Left ventricle myocardium inferior (tissue), 1 donor: ENCODE measurements around the gene NKX2-2. TPM values are rescaled to one million over a fixed set of nuclear protein-coding genes. Genes with fewer than 3 reads are reported as not detected.

Experiments
- DNase-seq: peaks from one replicate; pipeline ENCODE4 v3.0.0-alpha.2; 2020
- H3K27ac ChIP-seq: fragments of 200-600 bp; replicated peaks from 2 replicates; pipeline ENCODE4 v1.8.0; 2021
- H3K27me3 ChIP-seq: fragments of 200-600 bp; 2 replicates; pipeline ENCODE4 v1.8.0; 2021; ENCODE audit warnings: low read depth
- H3K36me3 ChIP-seq: fragments of 200-600 bp; 2 replicates; pipeline ENCODE4 v1.8.0; 2021
- H3K4me1 ChIP-seq: fragments of 200-600 bp; 2 replicates; pipeline ENCODE4 v1.8.0; 2021
- H3K4me3 ChIP-seq: fragments of 200-600 bp; 2 replicates; pipeline ENCODE4 v1.8.0; 2021; ENCODE audit warnings: mild to moderate bottlenecking, moderate library complexity
- H3K9me3 ChIP-seq: fragments of 200-600 bp; replicated peaks from 2 replicates; pipeline ENCODE4 v1.8.0; 2021
- intact Hi-C: fragments of 100-400 bp; cut with micrococcal nuclease; formaldehyde crosslinking; loops from one replicate; pipeline ENCODE4 v1.11.0; 2022
- total RNA-seq: library from RNA; stranded (reverse); fragmentation: NEBNext Ultra II Directional; extraction: Animal tissue kit (Norgen Biotek cat#: 25700); gene quantifications from one replicate; pipeline ENCODE4 v1.2.1, GENCODE V29; 2021
- TF ChIP-seq, protein P1 (sequence below): fragments of 200-600 bp; IDR thresholded peaks from 2 replicates; pipeline ENCODE4 v1.8.0; 2021; ENCODE audit warnings: antibody characterized with exemption, mild to moderate bottlenecking, borderline replicate concordance
- donor health status: DM: no; HTN: yes; CAD: no; lungs with severe emphysema.

NKX2-2 gene
- total RNA-seq, 1 donor from 2014 or later: not detected

DNA sequence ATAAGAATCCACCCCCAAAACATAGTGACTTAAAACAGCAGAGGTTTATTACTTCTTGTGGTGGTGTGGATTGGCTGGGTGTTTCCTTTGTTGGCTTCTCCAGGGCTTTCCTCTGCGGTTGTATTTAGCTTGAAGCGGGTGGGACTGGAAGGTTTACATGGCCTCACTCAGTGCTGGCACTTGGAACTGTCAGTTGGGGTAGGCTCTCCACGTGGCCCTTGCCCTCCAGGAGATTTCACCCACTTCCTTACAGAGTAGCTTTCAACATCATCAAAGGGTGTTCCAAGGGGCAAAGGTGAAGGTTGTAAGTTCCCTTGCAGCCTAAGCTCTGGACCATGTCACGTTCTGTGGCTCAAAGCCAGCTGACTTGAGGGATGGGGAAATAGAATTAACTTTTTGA is 32.5 kb upstream of the NKX2-2 start:
- peaks cover 84% of the 10 kb centered on the region for H3K27me3 ChIP-seq
- TF ChIP-seq, protein P1, sequence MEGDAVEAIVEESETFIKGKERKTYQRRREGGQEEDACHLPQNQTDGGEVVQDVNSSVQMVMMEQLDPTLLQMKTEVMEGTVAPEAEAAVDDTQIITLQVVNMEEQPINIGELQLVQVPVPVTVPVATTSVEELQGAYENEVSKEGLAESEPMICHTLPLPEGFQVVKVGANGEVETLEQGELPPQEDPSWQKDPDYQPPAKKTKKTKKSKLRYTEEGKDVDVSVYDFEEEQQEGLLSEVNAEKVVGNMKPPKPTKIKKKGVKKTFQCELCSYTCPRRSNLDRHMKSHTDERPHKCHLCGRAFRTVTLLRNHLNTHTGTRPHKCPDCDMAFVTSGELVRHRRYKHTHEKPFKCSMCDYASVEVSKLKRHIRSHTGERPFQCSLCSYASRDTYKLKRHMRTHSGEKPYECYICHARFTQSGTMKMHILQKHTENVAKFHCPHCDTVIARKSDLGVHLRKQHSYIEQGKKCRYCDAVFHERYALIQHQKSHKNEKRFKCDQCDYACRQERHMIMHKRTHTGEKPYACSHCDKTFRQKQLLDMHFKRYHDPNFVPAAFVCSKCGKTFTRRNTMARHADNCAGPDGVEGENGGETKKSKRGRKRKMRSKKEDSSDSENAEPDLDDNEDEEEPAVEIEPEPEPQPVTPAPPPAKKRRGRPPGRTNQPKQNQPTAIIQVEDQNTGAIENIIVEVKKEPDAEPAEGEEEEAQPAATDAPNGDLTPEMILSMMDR: no peak
- no peak overlapping the region for H3K4me3 ChIP-seq
- no peak for DNase-seq
- H3K4me1 ChIP-seq: no peaks in the 10 kb centered on the region
- intact Hi-C loops: no loop called here
- H3K36me3 ChIP-seq: no peaks in the 10 kb centered on the region
- H3K9me3 ChIP-seq: no peaks in the 10 kb centered on the region
- no peak overlapping the region for H3K27ac ChIP-seq

DNA sequence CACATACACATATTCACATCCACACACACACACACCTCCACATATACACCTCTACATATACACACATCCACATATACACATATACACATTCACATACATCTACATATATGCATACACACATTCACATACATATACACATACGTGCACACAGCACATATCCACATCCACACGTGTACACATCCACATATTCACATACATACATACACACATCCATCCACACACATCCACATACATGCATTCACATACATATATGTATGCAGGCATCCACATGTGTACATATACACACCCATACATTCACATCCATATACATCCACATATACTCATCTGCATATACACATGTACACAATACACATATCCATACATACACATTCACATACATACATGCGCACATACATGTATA is 25.6 kb upstream of the NKX2-2 start:
- H3K27ac ChIP-seq: no peak overlapping the region
- H3K4me1 ChIP-seq: no peaks in the 10 kb centered on the region
- H3K4me3 ChIP-seq: no peak overlapping the region
- no peaks in the 10 kb centered on the region for H3K9me3 ChIP-seq
- TF ChIP-seq, protein P1: no peak
- intact Hi-C loops: no loop called here
- no peak for DNase-seq
- peaks cover 90% of the 10 kb centered on the region for H3K27me3 ChIP-seq
- H3K36me3 ChIP-seq: no peaks in the 10 kb centered on the region

DNA sequence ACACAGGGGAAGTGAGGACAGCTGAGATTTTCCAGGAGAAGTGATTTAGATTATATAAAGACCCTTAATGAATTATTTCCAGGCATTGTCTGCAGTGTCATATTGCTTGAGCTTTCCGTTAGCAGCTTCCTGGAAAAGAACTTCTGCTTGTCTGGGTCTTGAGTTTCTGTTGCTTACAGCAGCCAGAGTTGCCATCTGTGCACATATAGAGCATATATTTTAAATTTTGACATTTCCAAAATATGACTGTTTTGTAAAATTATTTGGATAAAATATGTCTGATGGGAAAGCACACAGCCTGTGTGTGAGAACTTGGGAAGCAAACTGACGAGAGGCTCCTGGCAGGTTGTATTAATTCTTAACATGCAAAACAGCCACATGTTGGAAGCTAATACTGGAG is 21.0 kb upstream of the NKX2-2 start:
- TF ChIP-seq, protein P1: no peak
- Histone ChIP-seq H3K36me3 (no peaks in the 10 kb centered on the region), H3K27me3 (peaks cover 95% of the 10 kb centered on the region), H3K4me3 (no peak overlapping the region), H3K4me1 (no peaks in the 10 kb centered on the region), H3K27ac (no peak overlapping the region), H3K9me3 (peaks cover 3% of the 10 kb centered on the region)
- no peak for DNase-seq
- intact Hi-C loops: no loop called here

DNA sequence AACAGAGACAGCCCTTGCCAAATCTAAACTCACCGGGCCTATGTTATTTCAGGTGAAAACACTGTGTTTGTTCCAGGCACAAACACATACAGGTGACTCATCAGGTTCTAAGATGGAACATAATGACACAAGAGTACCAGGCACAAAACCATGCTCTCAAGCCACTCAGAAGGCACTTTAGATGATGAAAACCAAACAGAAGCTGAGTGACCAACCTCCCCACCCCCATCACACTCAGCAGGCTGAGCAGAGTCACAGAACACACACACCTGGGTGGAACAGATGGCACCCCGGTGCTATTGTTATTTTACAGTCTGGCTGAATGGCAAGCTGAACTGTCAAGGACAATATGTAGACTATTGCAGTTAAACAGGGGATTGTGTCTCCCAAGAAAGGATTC is 20.6 kb upstream of the NKX2-2 start:
- Histone ChIP-seq H3K9me3 (peaks cover 3% of the 10 kb centered on the region), H3K4me3 (no peak overlapping the region), H3K4me1 (no peaks in the 10 kb centered on the region), H3K27ac (no peak overlapping the region), H3K36me3 (no peaks in the 10 kb centered on the region), H3K27me3 (peaks cover 95% of the 10 kb centered on the region)
- no peak for DNase-seq
- TF ChIP-seq, protein P1: no peak
- intact Hi-C loops: no loop called here

DNA sequence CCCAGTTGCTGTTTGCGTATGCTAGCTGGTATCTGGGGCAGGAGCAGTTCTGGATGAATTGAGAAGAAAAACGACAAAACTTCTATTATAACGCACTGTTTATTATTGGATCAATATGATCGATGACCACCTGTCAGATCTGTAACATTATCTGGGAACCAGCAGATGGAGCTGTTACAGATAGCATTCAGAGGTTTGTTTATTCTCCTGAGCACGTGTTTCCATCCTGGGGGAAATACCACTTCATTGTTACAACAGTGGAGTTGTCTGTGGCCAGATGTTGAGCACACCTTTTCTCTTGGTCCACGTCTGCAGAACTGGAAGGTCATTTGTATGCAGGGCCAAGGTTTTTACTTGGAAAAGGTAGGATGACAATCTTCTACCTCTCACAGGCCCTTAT is 16.0 kb upstream of the NKX2-2 start:
- Histone ChIP-seq H3K27me3 (peaks cover 98% of the 10 kb centered on the region), H3K4me3 (no peak overlapping the region), H3K36me3 (no peaks in the 10 kb centered on the region), H3K4me1 (no peaks in the 10 kb centered on the region), H3K27ac (no peak overlapping the region), H3K9me3 (peaks cover 3% of the 10 kb centered on the region)
- no peak for DNase-seq
- TF ChIP-seq, protein P1: no peak
- intact Hi-C loops: no loop called here

DNA sequence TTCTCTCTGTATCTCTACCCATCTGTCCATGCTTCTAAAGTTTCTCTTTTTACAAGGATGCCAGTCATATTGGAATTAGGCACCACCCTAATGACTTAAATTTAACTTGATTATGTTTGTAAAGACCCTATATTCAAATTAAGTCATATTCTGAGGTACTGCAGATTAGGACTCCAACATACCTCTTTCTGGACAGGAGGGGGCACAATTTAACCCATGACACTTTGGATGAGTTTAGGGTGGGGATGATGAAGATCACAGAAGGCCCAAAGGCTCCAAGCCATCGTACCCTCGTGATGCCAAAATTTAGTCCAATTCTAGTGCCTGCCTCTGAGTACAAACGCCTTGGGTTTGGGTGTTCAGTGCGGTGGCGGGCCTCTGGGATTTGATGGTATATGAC is 15.0 kb upstream of the NKX2-2 start:
- Histone ChIP-seq H3K36me3 (no peaks in the 10 kb centered on the region), H3K4me3 (no peak overlapping the region), H3K4me1 (no peaks in the 10 kb centered on the region), H3K27me3 (peaks cover 98% of the 10 kb centered on the region), H3K9me3 (no peaks in the 10 kb centered on the region), H3K27ac (no peak overlapping the region)
- TF ChIP-seq, protein P1: no peak
- intact Hi-C loops: no loop called here
- no peak for DNase-seq
